HTERT RPE-1 (cell line): ENCODE results near the gene TFDP1.
"Not testable (repeated sequence)": the region's sequence is repeated elsewhere in the genome, so short reads cannot be mapped to it uniquely, and the experiment has no call there.

ENCODE experiments used
- in situ Hi-C: fragments of 300-500 bp; cut with MboI; formaldehyde crosslinking; loops from 4 replicates; pipeline ENCODE4 v1.14.3; 2020; ENCODE audit warnings: low sequenced_read_pairs

The TFDP1 gene

GRCh38 chr13:113610266-113610665 is 25.7 kb downstream of the TFDP1 start:
- in situ Hi-C loops, result no loop called here

GRCh38 chr13:113611996-113612395 is 27.4 kb downstream of the TFDP1 start:
- in situ Hi-C loops, result no loop called here

DNA sequence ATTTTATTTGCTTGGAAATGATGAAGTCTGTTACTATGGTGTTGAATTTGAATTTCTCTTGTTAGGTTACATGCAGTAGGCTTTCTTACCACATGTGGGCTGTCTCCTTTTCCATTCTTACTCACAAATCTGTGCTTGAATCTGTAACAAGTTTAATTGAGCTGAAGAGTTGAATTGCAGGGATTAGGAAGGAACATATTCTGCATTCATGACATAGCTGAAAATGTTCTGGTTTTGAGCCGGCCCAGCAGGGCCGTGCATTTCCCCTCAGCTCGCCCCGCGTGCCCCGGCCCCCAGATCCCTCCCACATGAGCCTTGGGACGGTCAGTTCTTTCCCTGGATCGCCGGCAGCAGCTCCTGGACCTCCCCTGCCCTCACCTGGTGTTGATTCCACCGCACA is 28.1 kb downstream of the TFDP1 start:
- in situ Hi-C loops, result no loop called here

- in situ Hi-C loops, result no loop called here
Observed at GRCh38 chr13:113613789-113614379, 29.3 kb downstream of the TFDP1 start.

DNA sequence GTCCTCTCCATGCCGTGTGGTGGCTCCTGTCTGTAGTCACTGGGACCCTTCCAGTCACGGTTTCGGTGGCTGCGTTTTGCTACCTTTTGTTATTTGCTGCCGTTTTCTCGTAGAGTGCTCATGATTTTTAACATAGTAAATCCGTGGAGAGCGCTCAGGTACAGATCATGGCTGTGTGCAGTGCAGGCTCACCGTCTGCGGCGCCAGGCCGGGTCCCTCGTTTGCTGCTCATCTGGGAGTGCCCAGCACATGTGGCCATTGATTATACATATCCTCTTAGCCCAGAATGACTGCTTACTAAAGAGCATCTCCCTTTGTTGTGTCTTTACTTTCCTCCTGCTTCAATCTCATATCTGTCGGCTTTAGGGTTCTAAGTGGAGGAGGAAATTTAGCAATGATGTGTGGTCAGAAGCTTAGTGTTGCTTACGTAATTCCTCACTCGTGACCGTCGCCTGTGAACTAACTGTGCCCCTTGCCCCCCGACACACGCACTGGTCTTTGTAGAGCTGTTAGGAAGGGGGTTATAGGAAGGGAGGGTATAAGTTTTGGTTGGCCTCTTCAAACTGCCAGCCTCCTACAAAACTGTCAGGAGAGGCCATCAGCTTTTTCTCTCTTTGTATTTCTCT is 31.8 kb downstream of the TFDP1 start:
- in situ Hi-C loops, result no loop called here

GRCh38 chr13:113616991-113617749 is 32.6 kb downstream of the TFDP1 start:
- in situ Hi-C loops, result no loop called here

GRCh38 chr13:113617961-113618360 is 33.4 kb downstream of the TFDP1 start:
- in situ Hi-C loops, result no loop called here

DNA sequence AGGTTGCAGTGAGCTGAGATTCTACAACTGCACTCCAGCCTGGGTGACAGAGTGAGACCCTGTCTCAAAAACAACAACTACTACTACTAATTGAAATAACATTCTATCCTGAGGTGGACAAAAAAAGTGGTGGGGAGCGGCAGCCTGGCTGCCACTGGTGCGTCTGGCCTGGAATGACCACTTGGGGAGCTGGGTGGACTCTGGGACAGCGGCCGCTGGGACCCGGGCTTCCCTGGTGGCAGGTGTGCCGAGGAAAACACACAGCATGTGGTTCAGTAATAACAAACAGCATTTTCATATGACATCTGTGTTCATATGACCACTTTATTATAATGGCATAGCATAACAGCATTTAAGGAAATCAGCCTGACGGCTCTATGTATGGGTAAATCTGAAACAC is 33.9 kb downstream of the TFDP1 start:
- in situ Hi-C loops, result no loop called here

DNA sequence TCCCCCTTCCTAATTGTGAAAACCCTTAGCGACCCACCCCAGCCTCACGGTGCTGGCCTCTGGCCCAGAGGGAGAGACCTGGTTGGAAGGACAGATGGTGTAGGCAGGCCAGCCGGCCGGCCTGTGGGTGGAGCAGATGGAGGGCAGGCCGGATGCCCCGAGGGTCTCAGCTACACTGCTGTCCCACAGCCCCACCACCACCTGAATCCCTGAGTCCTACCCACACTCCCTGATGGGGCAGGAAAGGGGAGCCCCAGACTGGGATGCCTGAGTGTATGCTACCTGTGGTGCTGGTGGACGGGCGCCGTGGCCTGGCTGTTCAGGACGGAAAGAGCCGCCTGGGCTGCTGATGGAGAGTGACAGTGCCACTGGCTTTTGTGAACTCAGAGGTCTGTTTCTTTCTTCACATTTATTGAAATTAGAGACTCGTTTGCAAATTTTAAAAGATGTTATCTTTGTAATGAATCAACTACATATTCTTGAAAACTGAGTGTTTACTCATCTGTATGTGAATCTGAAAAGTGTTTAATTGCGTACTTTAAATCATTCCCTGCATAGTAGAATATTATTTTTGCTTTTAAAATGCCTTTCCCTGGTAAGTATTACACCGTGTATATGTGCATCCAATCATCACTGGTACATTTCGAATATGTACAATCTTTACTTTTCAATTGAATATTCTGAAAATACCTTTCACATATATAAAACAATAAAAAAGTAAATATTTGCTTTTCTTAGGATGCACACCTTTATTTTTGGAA is 35.7 kb downstream of the TFDP1 start:
- in situ Hi-C loops, result no loop called here

- in situ Hi-C loops, result no loop called here
Observed at GRCh38 chr13:113621046-113621445, 36.5 kb downstream of the TFDP1 start.

DNA sequence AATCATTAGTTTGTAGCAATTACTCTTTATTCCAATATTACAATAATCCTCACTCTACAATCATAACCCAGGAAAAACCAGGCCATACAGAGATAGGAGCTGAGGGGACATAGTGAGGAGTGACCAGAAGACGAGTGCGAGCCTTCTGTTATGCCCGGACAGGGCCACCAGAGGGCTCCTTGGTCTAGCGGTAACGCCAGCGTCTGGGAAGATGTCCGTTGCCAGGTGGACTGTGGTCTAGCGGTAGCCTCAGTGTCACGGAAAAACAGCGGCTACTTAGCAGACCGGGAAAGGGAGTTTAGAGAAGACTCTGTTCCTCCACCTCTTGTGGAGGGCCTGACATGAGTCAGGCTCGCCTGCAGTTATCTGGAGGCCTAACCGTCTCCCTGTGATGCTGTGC is 36.9 kb downstream of the TFDP1 start:
- in situ Hi-C loops, result not testable (repeated sequence)

DNA sequence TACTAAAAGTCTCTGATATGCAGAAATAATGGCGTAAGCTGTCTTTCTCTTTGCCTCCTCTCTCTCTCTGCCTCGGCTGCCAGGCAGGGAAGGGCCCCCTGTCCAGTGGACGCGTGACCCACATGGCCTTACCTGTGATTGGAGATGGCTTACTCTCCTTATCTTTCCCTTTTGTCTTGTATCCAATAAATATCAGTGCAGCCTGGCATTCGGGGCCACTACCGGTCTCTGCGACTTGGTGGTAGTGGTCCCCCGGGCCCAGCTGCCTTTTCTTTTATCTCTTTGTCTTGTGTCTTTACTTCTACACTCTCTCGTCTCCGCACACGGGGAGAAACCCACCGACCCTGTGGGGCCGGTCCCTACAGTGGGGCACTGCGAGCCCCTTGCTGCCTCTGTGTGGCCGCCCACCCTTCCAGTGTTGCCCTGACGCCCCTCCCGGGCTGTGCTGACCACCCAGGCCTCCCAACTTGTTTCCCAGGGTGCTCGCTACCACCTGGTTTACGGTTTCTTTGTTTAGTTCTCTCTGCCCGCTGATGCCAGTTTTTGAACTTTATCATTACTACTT is 37.5 kb downstream of the TFDP1 start:
- in situ Hi-C loops, result not testable (repeated sequence)

DNA sequence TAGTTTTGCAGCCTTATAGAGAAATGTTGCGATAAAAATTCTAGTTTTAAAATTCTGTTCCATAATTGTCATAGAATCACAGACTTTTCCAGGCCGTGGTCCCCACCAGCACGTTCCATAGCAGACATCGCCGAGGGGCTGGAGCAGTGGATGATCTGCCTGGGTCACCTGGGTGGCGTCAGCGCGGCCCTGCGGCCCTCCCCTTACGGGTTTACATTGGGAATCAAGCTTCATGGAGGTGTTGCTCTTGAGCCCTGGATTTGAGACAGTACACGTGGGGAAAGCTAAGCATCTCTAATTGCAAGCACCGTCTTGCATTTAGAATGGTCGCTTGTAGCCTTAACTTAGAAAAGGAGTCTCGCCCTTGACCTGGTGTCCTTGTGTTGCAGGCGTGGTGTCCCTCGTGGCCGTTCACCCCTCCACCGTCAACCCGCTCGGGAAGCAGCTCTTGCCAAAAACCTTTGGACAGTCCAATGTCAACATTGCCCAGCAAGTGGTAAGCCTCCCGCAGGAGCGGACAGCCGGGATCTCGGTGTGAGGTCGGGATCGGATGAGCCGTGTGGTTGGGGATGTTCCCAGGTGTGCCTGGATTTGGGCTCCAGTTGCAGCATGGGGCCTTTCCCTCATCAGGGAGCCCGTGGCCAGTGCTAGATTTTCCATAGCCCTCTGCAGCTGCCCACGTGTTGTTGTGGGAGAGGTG is 38.4 kb downstream of the TFDP1 start:
- in situ Hi-C loops, result no loop called here

- in situ Hi-C loops, result no loop called here
Observed at GRCh38 chr13:113623491-113624234, 39.1 kb downstream of the TFDP1 start.

DNA sequence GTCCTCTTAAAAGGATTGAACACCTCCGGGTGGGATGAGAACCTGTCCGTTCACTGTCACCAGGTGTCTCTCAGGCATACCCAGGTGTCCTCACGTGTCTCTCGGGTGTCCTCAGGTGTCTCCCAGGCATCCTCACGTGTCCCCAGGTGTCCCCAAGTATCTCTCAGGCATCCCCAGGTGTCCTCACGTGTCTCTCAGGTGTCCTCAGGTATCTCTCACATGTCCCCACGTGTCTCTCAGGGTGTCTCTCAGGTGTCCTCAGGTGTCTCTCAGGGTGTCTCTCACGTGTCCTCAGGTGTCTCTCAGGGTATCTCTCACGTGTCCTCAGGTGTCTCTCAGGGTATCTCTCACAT is 39.7 kb downstream of the TFDP1 start:
- in situ Hi-C loops, result no loop called here

DNA sequence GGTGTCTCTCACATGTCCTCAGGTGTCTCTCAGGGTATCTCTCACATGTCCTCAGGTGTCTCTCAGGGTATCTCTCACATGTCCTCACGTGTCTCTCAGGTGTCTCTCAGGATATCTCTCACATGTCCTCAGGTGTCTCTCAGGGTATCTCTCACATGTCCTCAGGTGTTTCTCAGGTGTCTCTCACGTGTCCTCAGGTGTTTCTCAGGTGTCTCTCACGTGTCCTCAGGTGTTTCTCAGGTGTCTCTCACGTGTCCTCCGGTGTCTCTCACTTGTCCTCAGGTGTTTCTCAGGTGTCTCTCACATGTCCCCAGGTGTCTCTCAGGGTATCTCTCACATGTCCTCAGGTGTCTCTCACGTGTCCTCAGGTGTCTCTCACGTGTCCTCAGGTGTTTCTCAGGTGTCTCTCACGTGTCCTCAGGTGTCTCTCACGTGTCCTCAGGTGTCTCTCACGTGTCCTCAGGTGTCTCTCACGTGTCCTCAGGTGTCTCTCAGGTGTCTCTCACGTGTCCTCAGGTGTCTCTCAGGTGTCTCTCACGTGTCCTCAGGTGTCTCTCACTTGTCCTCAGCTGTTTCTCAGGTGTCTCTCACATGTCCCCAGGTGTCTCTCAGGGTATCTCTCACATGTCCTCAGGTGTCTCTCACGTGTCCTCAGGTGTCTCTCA is 40.2 kb downstream of the TFDP1 start:
- in situ Hi-C loops, result not testable (repeated sequence)

DNA sequence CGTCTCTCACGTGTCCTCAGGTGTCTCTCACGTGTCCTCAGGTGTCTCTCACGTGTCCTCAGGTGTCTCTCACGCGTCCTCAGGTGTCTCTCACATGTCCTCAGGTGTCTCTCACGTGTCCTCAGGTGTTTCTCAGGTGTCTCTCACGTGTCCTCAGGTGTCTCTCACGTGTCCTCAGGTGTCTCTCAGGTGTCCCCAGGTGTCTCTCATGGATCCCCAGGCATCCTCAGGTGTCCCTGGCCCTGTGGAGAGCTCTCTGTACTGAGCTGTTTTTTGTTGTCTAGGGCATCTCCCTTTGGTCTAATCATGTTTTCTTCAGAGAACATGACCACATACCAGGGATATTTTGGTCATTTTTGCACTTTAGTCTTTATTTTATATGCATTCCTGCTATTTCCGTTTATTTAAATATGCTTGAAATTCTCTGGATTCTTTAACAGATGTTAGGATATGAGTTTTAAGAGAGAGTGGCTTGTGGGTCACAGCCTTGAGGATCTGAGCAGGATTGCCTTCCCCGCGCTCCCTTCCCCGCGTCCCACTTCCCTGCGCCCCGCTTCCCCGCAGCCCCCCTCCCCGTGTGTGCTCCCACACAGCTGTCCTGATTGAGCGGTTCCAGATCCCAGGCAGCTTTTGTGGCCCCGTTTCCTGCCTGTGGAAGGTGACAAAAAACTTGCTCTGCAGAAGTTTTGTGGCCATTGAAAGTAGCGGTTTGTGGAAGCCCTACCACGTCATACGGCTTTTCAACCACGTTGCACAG is 41.6 kb downstream of the TFDP1 start:
- in situ Hi-C loops, result no loop called here

- in situ Hi-C loops, result no loop called here
Observed at GRCh38 chr13:113627136-113627535, 42.6 kb downstream of the TFDP1 start.
